Measurements from ENCODE around the gene TMEM178B.

The TMEM178B gene

DNA sequence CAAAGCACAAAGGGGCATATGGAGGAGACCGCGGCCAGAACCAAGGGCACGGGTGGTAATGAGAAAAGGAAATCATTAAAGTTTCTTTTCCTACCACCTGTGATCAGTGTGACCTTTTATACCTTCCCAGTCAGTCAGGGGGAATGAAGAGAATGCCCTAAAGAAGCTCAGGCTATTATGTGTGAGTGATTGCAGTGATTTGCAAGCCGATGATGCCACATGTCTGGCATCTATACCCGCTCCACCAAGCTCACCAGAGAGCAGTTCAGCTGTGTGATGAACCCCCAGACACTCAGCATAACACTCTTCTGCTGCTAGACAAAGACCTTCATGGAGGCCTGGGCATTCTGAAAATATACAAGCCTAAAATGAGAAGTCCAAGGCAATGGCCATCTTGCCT lies 371.1 kb downstream of the TMEM178B start:
- no peaks in the 10 kb centered on the region for H3K36me3 ChIP-seq
- TF ChIP-seq, protein P1, sequence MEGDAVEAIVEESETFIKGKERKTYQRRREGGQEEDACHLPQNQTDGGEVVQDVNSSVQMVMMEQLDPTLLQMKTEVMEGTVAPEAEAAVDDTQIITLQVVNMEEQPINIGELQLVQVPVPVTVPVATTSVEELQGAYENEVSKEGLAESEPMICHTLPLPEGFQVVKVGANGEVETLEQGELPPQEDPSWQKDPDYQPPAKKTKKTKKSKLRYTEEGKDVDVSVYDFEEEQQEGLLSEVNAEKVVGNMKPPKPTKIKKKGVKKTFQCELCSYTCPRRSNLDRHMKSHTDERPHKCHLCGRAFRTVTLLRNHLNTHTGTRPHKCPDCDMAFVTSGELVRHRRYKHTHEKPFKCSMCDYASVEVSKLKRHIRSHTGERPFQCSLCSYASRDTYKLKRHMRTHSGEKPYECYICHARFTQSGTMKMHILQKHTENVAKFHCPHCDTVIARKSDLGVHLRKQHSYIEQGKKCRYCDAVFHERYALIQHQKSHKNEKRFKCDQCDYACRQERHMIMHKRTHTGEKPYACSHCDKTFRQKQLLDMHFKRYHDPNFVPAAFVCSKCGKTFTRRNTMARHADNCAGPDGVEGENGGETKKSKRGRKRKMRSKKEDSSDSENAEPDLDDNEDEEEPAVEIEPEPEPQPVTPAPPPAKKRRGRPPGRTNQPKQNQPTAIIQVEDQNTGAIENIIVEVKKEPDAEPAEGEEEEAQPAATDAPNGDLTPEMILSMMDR (IDR thresholded peaks at IDR 0.05): no peak
- H3K4me1 ChIP-seq (ENCODE audit: control insufficient read depth in 1 of 2, insufficient read depth in 1 of 2, low read depth in 1 of 2, low read length in 1 of 2): no peaks in the 10 kb centered on the region
- no peak overlapping the region for H3K27ac ChIP-seq
- no peak overlapping the region for H3K4me3 ChIP-seq (ENCODE audit: low read depth in 1 of 2, low read length in 1 of 2)
- H3K27me3 ChIP-seq: no peaks in the 10 kb centered on the region
- no peaks in the 10 kb centered on the region for H3K9me3 ChIP-seq

DNA sequence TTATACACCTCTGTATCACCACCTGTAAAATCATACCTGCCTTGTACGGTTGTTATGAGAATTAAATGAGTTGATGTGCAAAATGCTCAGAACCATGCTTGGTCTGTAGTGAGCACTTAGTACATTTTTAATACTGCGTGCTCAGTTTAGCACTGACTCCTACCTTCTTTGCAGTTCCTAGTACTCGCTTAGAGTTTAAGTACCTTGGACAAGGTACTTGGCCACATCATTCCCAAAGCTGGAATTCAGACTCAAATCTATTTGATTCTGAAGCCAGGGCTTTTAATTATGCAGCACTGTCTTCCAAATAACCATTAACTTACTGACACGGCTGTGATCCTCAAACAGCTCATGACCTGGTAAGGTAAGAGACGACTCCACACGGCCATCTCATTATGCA lies 377.4 kb downstream of the TMEM178B start:
- no peaks in the 10 kb centered on the region for H3K4me1 ChIP-seq (ENCODE audit: control insufficient read depth in 1 of 2, insufficient read depth in 1 of 2, low read depth in 1 of 2, low read length in 1 of 2)
- no peaks in the 10 kb centered on the region for H3K36me3 ChIP-seq
- TF ChIP-seq, protein P1 (IDR thresholded peaks at IDR 0.05): no peak
- H3K27me3 ChIP-seq: no peaks in the 10 kb centered on the region
- H3K27ac ChIP-seq: no peak overlapping the region
- no peak overlapping the region for H3K4me3 ChIP-seq (ENCODE audit: low read depth in 1 of 2, low read length in 1 of 2)
- H3K9me3 ChIP-seq: no peaks in the 10 kb centered on the region

DNA sequence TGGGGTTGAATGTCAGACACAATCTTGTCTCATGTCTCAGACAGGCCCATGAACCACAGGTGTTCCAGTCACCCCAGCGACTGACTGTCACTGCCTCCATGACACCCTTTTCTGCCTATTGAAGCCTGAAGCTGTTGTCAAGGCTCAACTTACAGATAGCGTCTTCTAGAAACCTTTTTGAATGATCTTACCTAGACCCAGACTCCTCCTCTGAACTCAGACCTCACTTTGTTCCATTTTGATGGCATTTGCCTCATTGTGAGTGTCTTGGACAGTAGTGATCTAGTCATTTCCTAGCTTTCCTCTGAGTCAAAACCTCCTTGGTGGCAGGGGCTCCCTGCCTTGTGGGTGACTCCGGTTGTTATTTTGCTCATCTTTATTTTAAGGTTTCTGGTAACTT lies 379.0 kb downstream of the TMEM178B start:
- Histone ChIP-seq H3K4me1 (ENCODE audit: control insufficient read depth in 1 of 2, insufficient read depth in 1 of 2, low read depth in 1 of 2, low read length in 1 of 2) (no peaks in the 10 kb centered on the region), H3K27me3 (no peaks in the 10 kb centered on the region), H3K4me3 (ENCODE audit: low read depth in 1 of 2, low read length in 1 of 2) (no peak overlapping the region), H3K36me3 (no peaks in the 10 kb centered on the region), H3K9me3 (no peaks in the 10 kb centered on the region), H3K27ac (no peak overlapping the region)
- TF ChIP-seq, protein P1 (IDR thresholded peaks at IDR 0.05): no peak

DNA sequence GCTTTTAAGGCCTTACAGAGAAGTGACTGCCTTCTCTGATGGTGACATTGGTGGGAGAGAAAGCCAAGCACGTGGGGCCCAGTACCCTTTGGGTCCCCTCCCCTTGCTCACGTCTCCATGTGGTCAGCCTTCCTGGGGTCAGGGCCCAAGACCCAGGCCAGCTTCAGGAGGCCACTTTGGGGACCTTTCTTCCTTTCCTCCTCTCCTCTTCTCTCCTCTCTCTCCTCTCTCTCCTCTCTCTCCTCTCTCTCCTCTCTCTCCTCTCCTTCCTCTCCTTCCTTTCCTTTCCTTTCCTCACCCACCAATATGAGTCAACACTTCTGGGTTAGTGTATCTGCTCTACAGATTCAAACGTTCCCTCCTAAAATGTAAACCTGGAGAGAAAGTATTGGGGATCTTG lies 380.5 kb downstream of the TMEM178B start:
- Histone ChIP-seq H3K4me1 (ENCODE audit: control insufficient read depth in 1 of 2, insufficient read depth in 1 of 2, low read depth in 1 of 2, low read length in 1 of 2) (no peaks in the 10 kb centered on the region), H3K27ac (no peak overlapping the region), H3K27me3 (no peaks in the 10 kb centered on the region), H3K36me3 (no peaks in the 10 kb centered on the region), H3K4me3 (ENCODE audit: low read depth in 1 of 2, low read length in 1 of 2) (no peak overlapping the region), H3K9me3 (no peaks in the 10 kb centered on the region)
- TF ChIP-seq, protein P1 (IDR thresholded peaks at IDR 0.05): no peak

DNA sequence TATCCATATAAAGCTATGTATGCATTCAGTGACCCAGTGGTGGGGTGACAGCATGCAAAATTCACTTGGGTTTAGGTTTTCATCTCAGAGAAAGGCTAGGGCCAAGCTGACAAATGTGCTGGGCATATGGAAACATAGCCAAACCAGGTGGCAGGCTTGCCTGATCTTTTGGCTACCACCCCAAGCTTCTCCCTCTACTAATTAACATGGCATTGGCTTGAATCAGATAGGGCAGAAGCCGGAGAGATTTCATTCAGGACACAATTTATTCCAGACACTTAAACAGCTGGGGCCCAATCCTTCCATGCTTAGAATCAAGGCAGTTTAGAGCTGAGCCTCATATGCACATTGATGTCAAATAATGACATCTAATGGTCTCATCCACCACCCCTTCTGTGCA lies 381.9 kb downstream of the TMEM178B start:
- Histone ChIP-seq H3K9me3 (no peaks in the 10 kb centered on the region), H3K4me3 (ENCODE audit: low read depth in 1 of 2, low read length in 1 of 2) (no peak overlapping the region), H3K4me1 (ENCODE audit: control insufficient read depth in 1 of 2, insufficient read depth in 1 of 2, low read depth in 1 of 2, low read length in 1 of 2) (no peaks in the 10 kb centered on the region), H3K36me3 (no peaks in the 10 kb centered on the region), H3K27me3 (no peaks in the 10 kb centered on the region), H3K27ac (no peak overlapping the region)
- TF ChIP-seq, protein P1 (IDR thresholded peaks at IDR 0.05): no peak

DNA sequence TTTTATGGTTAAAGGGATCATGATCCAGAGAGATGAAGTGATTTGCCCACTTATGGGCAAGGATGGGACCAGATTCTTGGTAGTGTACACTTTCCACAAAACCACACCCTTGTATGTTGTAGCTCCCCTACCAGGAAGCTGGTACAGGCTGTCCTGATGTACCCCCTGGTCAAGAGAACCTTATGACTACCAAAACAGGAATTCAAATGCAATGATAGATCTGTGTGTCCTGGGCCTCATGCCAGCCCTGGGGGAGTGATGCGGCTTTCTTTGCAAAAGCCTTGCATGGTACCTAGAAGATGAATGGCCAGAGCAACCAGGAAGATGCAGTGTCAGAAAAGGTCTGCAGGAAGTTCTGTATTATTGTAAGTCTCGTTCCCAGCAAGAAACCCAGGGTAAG lies 382.4 kb downstream of the TMEM178B start:
- Histone ChIP-seq H3K4me3 (ENCODE audit: low read depth in 1 of 2, low read length in 1 of 2) (no peak overlapping the region), H3K36me3 (no peaks in the 10 kb centered on the region), H3K9me3 (no peaks in the 10 kb centered on the region), H3K27ac (no peak overlapping the region), H3K27me3 (peaks cover 3% of the 10 kb centered on the region), H3K4me1 (ENCODE audit: control insufficient read depth in 1 of 2, insufficient read depth in 1 of 2, low read depth in 1 of 2, low read length in 1 of 2) (no peaks in the 10 kb centered on the region)
- TF ChIP-seq, protein P1 (IDR thresholded peaks at IDR 0.05): no peak

All from neutrophil (primary cell).